DMS79 treated with DMSO at 0.1 percent for 48 hours (cell line): ENCODE results near the gene ECI1.

Experiments used
- DNase-seq: peaks from one replicate; lab custom pipeline; 2025; lab: John Stamatoyannopoulos, UW

The ECI1 gene

GRCh38 chr16:2195322-2196161, 55.8 kb downstream of the ECI1 start:
- DNase-seq = no peak

GRCh38 chr16:2194852-2195321, 56.5 kb downstream of the ECI1 start:
- DNase-seq = peak; percentile 75

GRCh38 chr16:2194166-2194834, 57.1 kb downstream of the ECI1 start:
- DNase-seq = no peak

- DNase-seq = no peak
Observed at GRCh38 chr16:2191446-2191706, 60.0 kb downstream of the ECI1 start.

GRCh38 chr16:2190659-2191445, 60.5 kb downstream of the ECI1 start:
- no peak for DNase-seq

- no peak for DNase-seq
Observed at GRCh38 chr16:2190002-2190658, 61.3 kb downstream of the ECI1 start.
